HepG2 (cell line): ENCODE data around the gene ELP5. TPM values are rescaled to one million over a fixed set of nuclear protein-coding genes. Genes with fewer than 3 reads are reported as not detected.

Source experiments
- CREM ChIP-seq, 2 experiments: sonication (generic) in 1 of 2; formaldehyde crosslinking in 1 of 2; IDR thresholded peaks; 2 replicates each; pipeline versions ENCODE4 v1.4.0 to v1.6.1; 2016 to 2020; ENCODE audit warnings: antibody characterized with exemption in 1 of 2, mild to moderate bottlenecking in 1 of 2, missing genetic modification reagents in 1 of 2
- ELF3 ChIP-seq: IDR thresholded peaks from 2 replicates; pipeline ENCODE4 v1.6.1; 2016; ENCODE audit warnings: missing genetic modification reagents, missing compliant biosample characterization
- HMG20B ChIP-seq: conservative IDR thresholded peaks from 2 replicates; pipeline ENCODE4 v1.6.1; 2016; ENCODE audit warnings: missing genetic modification reagents, missing compliant biosample characterization
- HOXA7 ChIP-seq: sonication (generic); formaldehyde crosslinking; IDR thresholded peaks from 2 replicates; pipeline ENCODE4 v1.8.1; 2022; ENCODE audit warnings: mild to moderate bottlenecking, missing genetic modification reagents, moderate library complexity
- LCORL ChIP-seq, 2 experiments: fragments of 450-650 bp in 1 of 2; sonication (generic) in 1 of 2; formaldehyde crosslinking in 1 of 2; IDR thresholded peaks; 2 replicates each; pipeline versions ENCODE4 v1.5.0 to v1.6.1; 2017 to 2020; ENCODE audit warnings: antibody characterized with exemption in 1 of 2, missing genetic modification reagents in 1 of 2
- POGZ ChIP-seq: sonication (generic); formaldehyde crosslinking; IDR thresholded peaks from 2 replicates; pipeline ENCODE4 v1.4.0; 2020; ENCODE audit warnings: mild to moderate bottlenecking, missing genetic modification reagents
- RNF2 ChIP-seq: fragments of 450-650 bp; conservative IDR thresholded peaks from 2 replicates; pipeline ENCODE4 v1.6.1; 2016; ENCODE audit warnings: low read depth
- SAP130 ChIP-seq: IDR thresholded peaks from 2 replicates; pipeline ENCODE4 v1.6.1; 2016; ENCODE audit warnings: low read depth
- SOX6 ChIP-seq, 2 experiments: fragments of 450-650 bp in 1 of 2; sonication (generic) in 1 of 2; formaldehyde crosslinking in 1 of 2; IDR thresholded peaks; 2 replicates each; pipeline versions ENCODE4 v1.4.0 to v1.6.1; 2017 to 2020; ENCODE audit warnings: antibody characterized with exemption in 1 of 2, mild to moderate bottlenecking in 1 of 2, missing genetic modification reagents in 1 of 2
- TBL1XR1 ChIP-seq: fragments of 150-350 bp; IDR thresholded peaks from 2 replicates; pipeline ENCODE4 v1.6.1; 2014; ENCODE audit warnings: borderline replicate concordance, low read length; ENCODE audit not compliant: partially characterized antibody
- ZBTB7B ChIP-seq: sonication (generic); formaldehyde crosslinking; IDR thresholded peaks from 2 replicates; pipeline ENCODE4 v1.4.0; 2020; ENCODE audit warnings: missing genetic modification reagents
- ZFP82 ChIP-seq: sonication (generic); formaldehyde crosslinking; IDR thresholded peaks from 2 replicates; pipeline ENCODE4 v1.5.1; 2020; ENCODE audit warnings: mild to moderate bottlenecking, missing genetic modification reagents, borderline replicate concordance
- ZNF124 ChIP-seq: sonication (generic); formaldehyde crosslinking; IDR thresholded peaks from 2 replicates; pipeline ENCODE4 v1.4.0; 2020; ENCODE audit warnings: missing genetic modification reagents
- ZNF280B ChIP-seq: sonication (generic); formaldehyde crosslinking; IDR thresholded peaks from 2 replicates; pipeline ENCODE4 v1.5.0; 2020; ENCODE audit warnings: missing genetic modification reagents, mild to moderate bottlenecking, borderline replicate concordance
- ZNF337 ChIP-seq: sonication (generic); formaldehyde crosslinking; IDR thresholded peaks from 2 replicates; pipeline ENCODE4 v1.5.1; 2020; ENCODE audit warnings: missing genetic modification reagents, low read depth, mild to moderate bottlenecking, borderline replicate concordance
- ZNF530 ChIP-seq: sonication (generic); formaldehyde crosslinking; IDR thresholded peaks from 2 replicates; pipeline ENCODE4 v1.5.0; 2020; ENCODE audit warnings: low read depth, mild to moderate bottlenecking, missing genetic modification reagents
- ZNF7 ChIP-seq: IDR thresholded peaks from 2 replicates; pipeline ENCODE4 v1.6.1; 2016; ENCODE audit warnings: missing biosample characterization, missing genetic modification reagents
- polyA plus RNA-seq, 8 experiments: library from polyadenylated mRNA; depleted of rRNA in 3 of 8; stranded (reverse) in 7 of 8; unstranded in 1 of 8; fragments of >200 nt; fragmentation: Illumina TruSeq in 4 of 8; extraction: Trizol in 4 of 8; gene quantifications; 2 replicates each; pipeline versions ENCODE4 v1.2.1 to v1.2.3, GENCODE V29; 2011 to 2016; ENCODE audit warnings: low read depth in 4 of 8, missing spikeins in 1 of 8, mixed read lengths in 1 of 8; ENCODE audit not compliant: insufficient read depth in 1 of 8
- total RNA-seq, 5 experiments: library from RNA; depleted of rRNA; stranded (reverse); fragments of >200 nt; fragmentation: Illumina TruSeq; extraction: Trizol; gene quantifications; 2 replicates each; pipeline ENCODE4 v1.2.3, GENCODE V29; 2016; ENCODE audit warnings: low read depth in 1 of 5
- TF ChIP-seq, protein P1 (sequence below), 2 experiments: fragments of 450-650 bp in 1 of 2; sonication (generic) in 1 of 2; formaldehyde crosslinking; IDR thresholded peaks; 2 replicates each; pipeline versions ENCODE4 v1.5.0 to v1.8.0; 2020 to 2022; ENCODE audit warnings: mild to moderate bottlenecking in 1 of 2, missing genetic modification reagents in 1 of 2
- TF ChIP-seq, protein P2 (sequence below): sonication (generic); formaldehyde crosslinking; IDR thresholded peaks from 2 replicates; pipeline ENCODE4 v1.4.0; 2020; ENCODE audit warnings: missing genetic modification reagents, borderline replicate concordance
- TF ChIP-seq, protein P3 (sequence below): sonication (generic); formaldehyde crosslinking; IDR thresholded peaks from 2 replicates; pipeline ENCODE4 v1.8.1; 2022; ENCODE audit warnings: mild to moderate bottlenecking, missing genetic modification reagents
- TF ChIP-seq, protein P4 (sequence below): sonication (generic); formaldehyde crosslinking; IDR thresholded peaks from 2 replicates; pipeline ENCODE4 v1.8.0; 2023; ENCODE audit warnings: mild to moderate bottlenecking, missing genetic modification reagents

ELP5 gene
- total and polyA plus RNA-seq, 2 of the 13 experiments (the other 11 are each of a cell fraction or from before 2014, with no cell fraction given) = 67.6 to 69.8 TPM

DNA sequence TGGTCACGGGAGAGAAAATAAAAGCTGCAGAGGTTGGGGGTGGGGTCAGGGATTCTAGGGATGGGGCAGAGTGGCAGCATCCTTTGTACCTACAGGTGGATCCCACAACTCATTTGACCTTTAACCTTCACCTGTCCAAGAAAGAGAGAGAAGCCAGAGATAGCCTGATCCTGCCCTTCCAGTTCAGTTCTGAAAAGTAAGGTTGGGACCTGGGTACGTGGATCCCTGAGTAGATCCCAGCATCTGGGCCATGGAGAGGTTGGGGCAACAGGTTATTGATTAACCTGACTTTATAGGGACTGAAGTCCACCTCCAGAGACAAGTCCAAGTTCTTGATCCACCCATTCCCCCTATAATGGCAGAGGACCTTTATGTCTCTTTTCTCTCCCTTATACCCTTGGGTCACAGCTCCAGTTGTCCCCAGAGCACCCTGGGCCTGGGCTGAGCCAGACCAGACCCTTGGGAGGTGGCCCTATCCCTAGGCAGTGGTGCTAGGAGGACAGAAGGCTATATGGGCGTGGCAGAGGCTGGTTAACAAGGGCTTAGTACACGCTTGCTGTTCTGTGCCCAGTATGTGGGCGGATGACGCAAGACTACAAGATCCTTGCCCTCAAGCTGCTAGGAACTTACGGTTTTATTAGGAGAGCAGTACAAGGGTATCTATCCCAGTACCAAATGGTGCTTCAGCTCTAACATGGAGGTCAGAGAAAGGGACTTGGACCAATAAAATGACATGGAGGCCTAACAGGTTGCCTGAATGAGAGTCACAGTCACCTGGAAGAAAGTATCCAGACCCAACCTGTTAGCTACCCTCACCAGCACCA, 6.9 kb downstream of the ELP5 start (continued):
- TF ChIP-seq ZBTB7B (CRISPR knock-in tag) = no peak; the same call in 1 of the 2 replicates
- TF ChIP-seq, protein P1, sequence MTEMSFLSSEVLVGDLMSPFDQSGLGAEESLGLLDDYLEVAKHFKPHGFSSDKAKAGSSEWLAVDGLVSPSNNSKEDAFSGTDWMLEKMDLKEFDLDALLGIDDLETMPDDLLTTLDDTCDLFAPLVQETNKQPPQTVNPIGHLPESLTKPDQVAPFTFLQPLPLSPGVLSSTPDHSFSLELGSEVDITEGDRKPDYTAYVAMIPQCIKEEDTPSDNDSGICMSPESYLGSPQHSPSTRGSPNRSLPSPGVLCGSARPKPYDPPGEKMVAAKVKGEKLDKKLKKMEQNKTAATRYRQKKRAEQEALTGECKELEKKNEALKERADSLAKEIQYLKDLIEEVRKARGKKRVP (CRISPR knock-in tag; IDR thresholded peaks at IDR 0.05) = peak in 1 of 2 experiments; percentile 99; a peak in 2 of 4 replicates
- TF ChIP-seq ZNF7 (CRISPR knock-in tag) = no peak
- peak; percentile 61; the same call in 1 of the 2 replicates for TF ChIP-seq CREM (IDR thresholded peaks at IDR 0.05)
- no peak for TF ChIP-seq CREM (CRISPR knock-in tag; IDR thresholded peaks at IDR 0.05)
- TF ChIP-seq, protein P2, sequence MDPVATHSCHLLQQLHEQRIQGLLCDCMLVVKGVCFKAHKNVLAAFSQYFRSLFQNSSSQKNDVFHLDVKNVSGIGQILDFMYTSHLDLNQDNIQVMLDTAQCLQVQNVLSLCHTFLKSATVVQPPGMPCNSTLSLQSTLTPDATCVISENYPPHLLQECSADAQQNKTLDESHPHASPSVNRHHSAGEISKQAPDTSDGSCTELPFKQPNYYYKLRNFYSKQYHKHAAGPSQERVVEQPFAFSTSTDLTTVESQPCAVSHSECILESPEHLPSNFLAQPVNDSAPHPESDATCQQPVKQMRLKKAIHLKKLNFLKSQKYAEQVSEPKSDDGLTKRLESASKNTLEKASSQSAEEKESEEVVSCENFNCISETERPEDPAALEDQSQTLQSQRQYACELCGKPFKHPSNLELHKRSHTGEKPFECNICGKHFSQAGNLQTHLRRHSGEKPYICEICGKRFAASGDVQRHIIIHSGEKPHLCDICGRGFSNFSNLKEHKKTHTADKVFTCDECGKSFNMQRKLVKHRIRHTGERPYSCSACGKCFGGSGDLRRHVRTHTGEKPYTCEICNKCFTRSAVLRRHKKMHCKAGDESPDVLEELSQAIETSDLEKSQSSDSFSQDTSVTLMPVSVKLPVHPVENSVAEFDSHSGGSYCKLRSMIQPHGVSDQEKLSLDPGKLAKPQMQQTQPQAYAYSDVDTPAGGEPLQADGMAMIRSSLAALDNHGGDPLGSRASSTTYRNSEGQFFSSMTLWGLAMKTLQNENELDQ (CRISPR knock-in tag) = no peak
- TF ChIP-seq ZNF280B (CRISPR knock-in tag) = 0 out of 2 replicates have a peak, but pooled peaks have one; percentile 44
- peak; percentile 77 for TF ChIP-seq TBL1XR1
- no peak for TF ChIP-seq HMG20B (CRISPR knock-in tag)
- TF ChIP-seq SAP130 (CRISPR knock-in tag) = peak; percentile 68
- peak; percentile 70; the same call in 1 of the 2 replicates for TF ChIP-seq ZNF124
- no peak for TF ChIP-seq ZNF530 (CRISPR knock-in tag)
- TF ChIP-seq POGZ (CRISPR knock-in tag) = peak; percentile 53; the same call in 1 of the 2 replicates
- TF ChIP-seq SOX6 (IDR thresholded peaks at IDR 0.05) = no peak
- TF ChIP-seq SOX6 (CRISPR knock-in tag; IDR thresholded peaks at IDR 0.05) = peak; percentile 93
- TF ChIP-seq ELF3 (CRISPR knock-in tag) = 0 out of 2 replicates have a peak, but pooled peaks have one; percentile 8
- TF ChIP-seq, protein P3, sequence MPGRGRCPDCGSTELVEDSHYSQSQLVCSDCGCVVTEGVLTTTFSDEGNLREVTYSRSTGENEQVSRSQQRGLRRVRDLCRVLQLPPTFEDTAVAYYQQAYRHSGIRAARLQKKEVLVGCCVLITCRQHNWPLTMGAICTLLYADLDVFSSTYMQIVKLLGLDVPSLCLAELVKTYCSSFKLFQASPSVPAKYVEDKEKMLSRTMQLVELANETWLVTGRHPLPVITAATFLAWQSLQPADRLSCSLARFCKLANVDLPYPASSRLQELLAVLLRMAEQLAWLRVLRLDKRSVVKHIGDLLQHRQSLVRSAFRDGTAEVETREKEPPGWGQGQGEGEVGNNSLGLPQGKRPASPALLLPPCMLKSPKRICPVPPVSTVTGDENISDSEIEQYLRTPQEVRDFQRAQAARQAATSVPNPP (CRISPR knock-in tag) = no peak
- TF ChIP-seq ZNF337 = no peak
- no peak for TF ChIP-seq ZFP82 (CRISPR knock-in tag)
- TF ChIP-seq, protein P4, sequence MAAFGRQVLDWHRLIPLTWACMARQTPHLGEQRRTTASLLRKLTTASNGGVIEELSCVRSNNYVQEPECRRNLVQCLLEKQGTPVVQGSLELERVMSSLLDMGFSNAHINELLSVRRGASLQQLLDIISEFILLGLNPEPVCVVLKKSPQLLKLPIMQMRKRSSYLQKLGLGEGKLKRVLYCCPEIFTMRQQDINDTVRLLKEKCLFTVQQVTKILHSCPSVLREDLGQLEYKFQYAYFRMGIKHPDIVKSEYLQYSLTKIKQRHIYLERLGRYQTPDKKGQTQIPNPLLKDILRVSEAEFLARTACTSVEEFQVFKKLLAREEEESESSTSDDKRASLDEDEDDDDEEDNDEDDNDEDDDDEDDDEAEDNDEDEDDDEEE (CRISPR knock-in tag) = no peak
- TF ChIP-seq LCORL (IDR thresholded peaks at IDR 0.05) = no peak
- TF ChIP-seq LCORL (CRISPR knock-in tag; IDR thresholded peaks at IDR 0.05) = no peak
- no peak for TF ChIP-seq RNF2
- TF ChIP-seq HOXA7 (CRISPR knock-in tag) = no peak
